ENCODE results near the gene TBC1D9B. TPM values are rescaled to one million over a fixed set of nuclear protein-coding genes. Genes with fewer than 3 reads are reported as not detected.

The TBC1D9B gene
- total RNA-seq, 4 donors from 2014 or later = 58.8 to 439 (median 212) TPM

GRCh38 chr5:179883163-179883562 is 24.5 kb downstream of the TBC1D9B start:
- H3K27ac ChIP-seq = no peak overlapping the region
- TF ChIP-seq CTCF (IDR thresholded peaks at IDR 0.05) (no peak), POLR2AphosphoS5 (IDR thresholded peaks at IDR 0.05) (no peak), EP300 (IDR thresholded peaks at IDR 0.05) (no peak), POLR2A (IDR thresholded peaks at IDR 0.05) (no peak)
- no peaks in the 10 kb centered on the region for H3K27me3 ChIP-seq
- ATAC-seq = no peak
- peaks cover 0 to 20% (median 0%) of the 10 kb centered on the region in 3 donors for H3K9me3 ChIP-seq
- peaks cover 0 to 82% of the 10 kb centered on the region in 2 donors for H3K36me3 ChIP-seq
- 92 to 100% methylated on average over 2 to 3 of the region's 3 CpGs for WGBS, 2 donors (ENCODE audit: low coverage in 1 of 2)
- no peak overlapping the region for H3K4me3 ChIP-seq
- no peaks in the 10 kb centered on the region for H3K4me1 ChIP-seq

GRCh38 chr5:179882338-179882737 is 25.4 kb downstream of the TBC1D9B start:
- no peak for TF ChIP-seq EP300 (IDR thresholded peaks at IDR 0.05)
- TF ChIP-seq POLR2AphosphoS5 (IDR thresholded peaks at IDR 0.05) = no peak
- no peak for TF ChIP-seq CTCF (IDR thresholded peaks at IDR 0.05)
- no peak for TF ChIP-seq POLR2A (IDR thresholded peaks at IDR 0.05)
- whole genome bisulfite sequencing, 2 donors (ENCODE audit: low coverage in 1 of 2) = 57 to 85% methylated on average over 2 to 4 of the region's 4 CpGs
- H3K4me3 ChIP-seq = no peak overlapping the region
- ATAC-seq = no peak
- H3K27ac ChIP-seq = no peak overlapping the region
- H3K4me1 ChIP-seq = no peaks in the 10 kb centered on the region
- peaks cover 0 to 82% of the 10 kb centered on the region in 2 donors for H3K36me3 ChIP-seq
- no peaks in the 10 kb centered on the region for H3K27me3 ChIP-seq
- peaks cover 0 to 20% (median 0%) of the 10 kb centered on the region in 3 donors for H3K9me3 ChIP-seq

GRCh38 chr5:179880848-179881590 is 26.7 kb downstream of the TBC1D9B start:
- Histone ChIP-seq H3K36me3 (peaks cover 0 to 82% of the 10 kb centered on the region in 2 donors), H3K27me3 (no peaks in the 10 kb centered on the region), H3K4me1 (no peaks in the 10 kb centered on the region), H3K9me3 (peaks cover 0 to 20% (median 0%) of the 10 kb centered on the region in 3 donors), H3K4me3 (no peak overlapping the region), H3K27ac (no peak overlapping the region)
- WGBS, 2 donors (ENCODE audit: low coverage in 1 of 2) = 91 to 97% methylated on average over 6 to 10 of the region's 25 CpGs
- no peak for ATAC-seq
- no peak for TF ChIP-seq POLR2AphosphoS5 (IDR thresholded peaks at IDR 0.05)
- no peak for TF ChIP-seq POLR2A (IDR thresholded peaks at IDR 0.05)
- TF ChIP-seq CTCF (IDR thresholded peaks at IDR 0.05) = no peak
- TF ChIP-seq EP300 (IDR thresholded peaks at IDR 0.05) = no peak

- H3K27ac ChIP-seq = no peak overlapping the region
- peaks cover 0 to 82% of the 10 kb centered on the region in 2 donors for H3K36me3 ChIP-seq
- WGBS, 2 donors (ENCODE audit: low coverage in 1 of 2) = 100% methylated on average over 1 of the region's 12 CpGs; no CpG with 5 or more reads in 1 of the 2 donors
Observed at GRCh38 chr5:179880066-179880650, 27.5 kb downstream of the TBC1D9B start.

More at GRCh38 chr5:179880066-179880650, 27.5 kb downstream of the TBC1D9B start:
- Histone ChIP-seq H3K4me1 (no peaks in the 10 kb centered on the region), H3K4me3 (no peak overlapping the region), H3K27me3 (no peaks in the 10 kb centered on the region), H3K9me3 (peaks cover 0 to 20% (median 0%) of the 10 kb centered on the region in 3 donors)
- TF ChIP-seq EP300 (IDR thresholded peaks at IDR 0.05) (no peak), POLR2AphosphoS5 (IDR thresholded peaks at IDR 0.05) (no peak), POLR2A (IDR thresholded peaks at IDR 0.05) (no peak), CTCF (IDR thresholded peaks at IDR 0.05) (no peak)
- no peak for ATAC-seq

Data from gastroesophageal sphincter (tissue), 4 donors.